K562 (cell line): ENCODE data around the gene NAGS.

Source experiments
- ATF7 ChIP-seq: fragments of 450-650 bp; IDR thresholded peaks from 2 replicates; pipeline ENCODE4 v1.7.1; 2014; ENCODE audit warnings: mild to moderate bottlenecking, moderate library complexity
- EZH2 ChIP-seq: IDR thresholded peaks from 2 replicates; pipeline ENCODE4 v1.6.1; 2012; ENCODE audit warnings: low read depth, mild to moderate bottlenecking, inconsistent platforms, low read length, borderline replicate concordance
- FOSL1 ChIP-seq: fragments of 200-800 bp; sonication (Bioruptor generic); conservative IDR thresholded peaks from 2 replicates; pipeline ENCODE4 v1.6.1; 2016; ENCODE audit warnings: missing genetic modification characterization, missing compliant biosample characterization
- GATA2 ChIP-seq: sonication (generic); formaldehyde crosslinking; IDR thresholded peaks from 2 replicates; pipeline ENCODE4 v1.4.0; 2020; ENCODE audit warnings: mild to moderate bottlenecking, missing genetic modification reagents
- JUN ChIP-seq, 2 experiments: sonication (generic) in 1 of 2; formaldehyde crosslinking in 1 of 2; IDR thresholded peaks; 2 replicates each; pipeline versions ENCODE4 v1.6.1 to v1.8.0; 2012 to 2022; ENCODE audit warnings: borderline replicate concordance in 2 of 2, mild to moderate bottlenecking in 2 of 2, improper control_type of control experiment in 1 of 2, low read depth in 1 of 2, low read length in 1 of 2, missing genetic modification reagents in 1 of 2
- LARP7 ChIP-seq: fragments of 450-650 bp; IDR thresholded peaks from 2 replicates; pipeline ENCODE4 v1.6.1; 2016
- MXI1 ChIP-seq: IDR thresholded peaks from 2 replicates; pipeline ENCODE4 v1.6.1; 2011; ENCODE audit warnings: low read depth, mild to moderate bottlenecking, improper control_type of control experiment, low read length
- POLR2A ChIP-seq: fragments of 450-650 bp; conservative IDR thresholded peaks from 2 replicates; pipeline ENCODE4 v1.6.1; 2016
- ZFX ChIP-seq: sonication (generic); formaldehyde crosslinking; IDR thresholded peaks from 2 replicates; pipeline ENCODE4 v1.8.0; 2022; ENCODE audit warnings: mild to moderate bottlenecking, missing genetic modification reagents, moderate library complexity
- ZNF282 ChIP-seq: sonication (generic); formaldehyde crosslinking; IDR thresholded peaks from 2 replicates; pipeline ENCODE4 v1.8.1; 2023; ENCODE audit warnings: missing genetic modification reagents
- ZNF324 ChIP-seq: fragments of 250-450 bp; sonication (Bioruptor Pico); IDR thresholded peaks from 2 replicates; pipeline ENCODE4 v1.4.0; 2020; ENCODE audit warnings: mild to moderate bottlenecking
- TF ChIP-seq, protein P1 (sequence below), 3 experiments: fragments of 200-800 bp in 1 of 3; fragments of 250-450 bp in 1 of 3; fragments of 450-650 bp in 1 of 3; sonication (Bioruptor Pico) in 1 of 3; sonication (Bioruptor generic) in 1 of 3; formaldehyde crosslinking in 1 of 3; IDR thresholded peaks; 2 replicates each; pipeline versions ENCODE4 v1.6.1 to v1.8.0; 2016 to 2022; ENCODE audit warnings: mild to moderate bottlenecking in 2 of 3, missing genetic modification characterization in 2 of 3, missing compliant biosample characterization in 1 of 3, moderate library complexity in 1 of 3

DNA sequence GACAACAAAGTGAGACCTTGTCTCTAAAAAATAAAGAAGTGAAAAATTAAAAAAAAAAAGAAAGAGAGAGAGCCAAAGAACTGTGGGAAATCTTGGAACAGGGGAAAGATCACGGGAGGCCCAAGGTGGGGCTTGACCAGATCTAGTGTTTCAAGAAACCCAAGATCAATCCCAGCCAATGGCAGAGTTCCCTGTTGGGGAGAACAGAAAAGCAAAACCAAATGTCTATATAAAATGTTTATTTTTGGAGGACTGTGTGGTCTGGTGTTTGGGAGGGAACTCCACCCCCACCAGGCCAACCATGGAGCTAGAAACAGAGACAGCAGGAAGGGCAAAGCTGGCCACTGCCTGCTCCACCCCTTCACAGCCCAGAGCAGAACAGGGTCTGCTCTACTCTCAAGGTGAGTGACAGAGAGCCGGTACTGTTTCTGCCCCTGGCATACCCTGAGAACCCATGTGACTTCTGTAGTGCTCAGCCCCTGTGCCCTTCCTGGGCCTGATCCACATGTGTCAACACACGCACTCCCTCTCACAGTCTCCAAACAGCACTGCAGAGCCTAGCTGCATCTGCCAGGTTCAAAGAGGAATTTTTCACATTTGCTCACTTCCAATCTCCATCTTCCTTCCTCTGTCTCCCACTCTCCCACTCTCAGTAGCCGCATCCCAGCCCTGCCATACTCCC lies 6.7 kb downstream of the NAGS start:
- TF ChIP-seq MXI1 (no peak), ZNF282 (no peak), ATF7 (no peak), JUN (IDR thresholded peaks at IDR 0.05; ENCODE audit: borderline replicate concordance, low read depth, low read length) (no peak), JUN (CRISPR knock-in tag; IDR thresholded peaks at IDR 0.05; ENCODE audit: borderline replicate concordance) (no peak), FOSL1 (tag) (no peak), POLR2A (no peak), GATA2 (CRISPR knock-in tag) (no peak), ZFX (no peak), LARP7 (no peak), ZNF324 (no peak), EZH2 (no peak)
- TF ChIP-seq, protein P1, sequence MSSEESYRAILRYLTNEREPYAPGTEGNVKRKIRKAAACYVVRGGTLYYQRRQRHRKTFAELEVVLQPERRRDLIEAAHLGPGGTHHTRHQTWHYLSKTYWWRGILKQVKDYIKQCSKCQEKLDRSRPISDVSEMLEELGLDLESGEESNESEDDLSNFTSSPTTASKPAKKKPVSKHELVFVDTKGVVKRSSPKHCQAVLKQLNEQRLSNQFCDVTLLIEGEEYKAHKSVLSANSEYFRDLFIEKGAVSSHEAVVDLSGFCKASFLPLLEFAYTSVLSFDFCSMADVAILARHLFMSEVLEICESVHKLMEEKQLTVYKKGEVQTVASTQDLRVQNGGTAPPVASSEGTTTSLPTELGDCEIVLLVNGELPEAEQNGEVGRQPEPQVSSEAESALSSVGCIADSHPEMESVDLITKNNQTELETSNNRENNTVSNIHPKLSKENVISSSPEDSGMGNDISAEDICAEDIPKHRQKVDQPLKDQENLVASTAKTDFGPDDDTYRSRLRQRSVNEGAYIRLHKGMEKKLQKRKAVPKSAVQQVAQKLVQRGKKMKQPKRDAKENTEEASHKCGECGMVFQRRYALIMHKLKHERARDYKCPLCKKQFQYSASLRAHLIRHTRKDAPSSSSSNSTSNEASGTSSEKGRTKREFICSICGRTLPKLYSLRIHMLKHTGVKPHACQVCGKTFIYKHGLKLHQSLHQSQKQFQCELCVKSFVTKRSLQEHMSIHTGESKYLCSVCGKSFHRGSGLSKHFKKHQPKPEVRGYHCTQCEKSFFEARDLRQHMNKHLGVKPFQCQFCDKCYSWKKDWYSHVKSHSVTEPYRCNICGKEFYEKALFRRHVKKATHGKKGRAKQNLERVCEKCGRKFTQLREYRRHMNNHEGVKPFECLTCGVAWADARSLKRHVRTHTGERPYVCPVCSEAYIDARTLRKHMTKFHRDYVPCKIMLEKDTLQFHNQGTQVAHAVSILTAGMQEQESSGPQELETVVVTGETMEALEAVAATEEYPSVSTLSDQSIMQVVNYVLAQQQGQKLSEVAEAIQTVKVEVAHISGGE (CRISPR knock-in tag; IDR thresholded peaks at IDR 0.05), result no peak
